GM21529 (cell line): Measurements from ENCODE around the gene COQ8B.

Experiments used
- ATAC-seq: cut with Tn5 transposase; IDR thresholded peaks from one replicate; pipeline ENCODE4 v1.9.1; 2021; ENCODE audit not compliant: unreplicated experiment

Gene COQ8B

GRCh38 chr19:40718774-40719391, 2.2 kb upstream of the COQ8B start:
- no peak for ATAC-seq

- ATAC-seq: no peak
These were observed 1.4 kb upstream of the COQ8B start for GRCh38 chr19:40717880-40718773.

GRCh38 chr19:40717325-40717879, 716 bp upstream of the COQ8B start:
- no peak for ATAC-seq

GRCh38 chr19:40716031-40716481, 630 bp downstream of the COQ8B start:
- ATAC-seq: no peak

GRCh38 chr19:40714441-40715299, 2.0 kb downstream of the COQ8B start:
- peak; percentile 59 for ATAC-seq

GRCh38 chr19:40713939-40714338, 2.7 kb downstream of the COQ8B start:
- ATAC-seq: no peak

- no peak for ATAC-seq
These were observed 6.9 kb downstream of the COQ8B start for GRCh38 chr19:40709817-40710216.

- no peak for ATAC-seq
These were observed 9.1 kb downstream of the COQ8B start for GRCh38 chr19:40707615-40708014.

GRCh38 chr19:40705950-40706619, 10.6 kb downstream of the COQ8B start:
- ATAC-seq: no peak

- no peak for ATAC-seq
These were observed 11.4 kb downstream of the COQ8B start for GRCh38 chr19:40705362-40705651.

- ATAC-seq: no peak
These were observed 12.0 kb downstream of the COQ8B start for GRCh38 chr19:40704491-40705361.

- no peak for ATAC-seq
These were observed 13.5 kb downstream of the COQ8B start for GRCh38 chr19:40703029-40703755.

GRCh38 chr19:40702337-40703012, 14.2 kb downstream of the COQ8B start:
- no peak for ATAC-seq

- no peak for ATAC-seq
These were observed 14.9 kb downstream of the COQ8B start for GRCh38 chr19:40701758-40702157.

GRCh38 chr19:40700083-40700482, 16.6 kb downstream of the COQ8B start:
- no peak for ATAC-seq

- ATAC-seq: no peak
These were observed 19.7 kb downstream of the COQ8B start for GRCh38 chr19:40697007-40697406.

- no peak for ATAC-seq
These were observed 20.8 kb downstream of the COQ8B start for GRCh38 chr19:40695881-40696280.

GRCh38 chr19:40693896-40694295, 22.8 kb downstream of the COQ8B start:
- no peak for ATAC-seq
